Measurements from ENCODE around the gene ASAP3.
A peak's percentile ranks its signal among the peaks of the same experiment; 100 is the strongest.

The ASAP3 gene

DNA sequence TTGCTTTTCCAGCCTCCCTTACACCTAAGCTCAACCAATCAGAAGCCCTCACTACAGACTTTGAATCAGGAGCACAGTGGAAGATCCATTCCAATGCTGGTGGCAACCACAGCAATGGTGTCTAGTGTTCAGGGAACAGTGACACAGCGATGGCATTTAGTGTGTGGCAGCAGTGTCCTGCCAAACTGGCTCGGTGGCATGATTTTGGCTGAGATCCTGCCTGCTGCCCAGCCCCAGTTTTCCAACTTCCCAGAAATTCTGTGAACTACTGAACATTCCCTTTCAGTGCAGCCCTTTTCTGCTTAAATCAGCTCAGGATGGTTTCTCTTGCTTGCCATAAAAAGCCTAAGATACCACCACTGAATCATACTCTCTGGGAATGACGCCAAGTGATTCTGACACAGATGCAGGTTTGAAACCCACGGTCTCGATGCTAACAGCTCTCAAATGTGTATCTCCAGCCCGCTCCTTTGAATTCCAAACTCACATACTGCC is 8.8 kb downstream of the ASAP3 start:
- TF ChIP-seq, protein P1, sequence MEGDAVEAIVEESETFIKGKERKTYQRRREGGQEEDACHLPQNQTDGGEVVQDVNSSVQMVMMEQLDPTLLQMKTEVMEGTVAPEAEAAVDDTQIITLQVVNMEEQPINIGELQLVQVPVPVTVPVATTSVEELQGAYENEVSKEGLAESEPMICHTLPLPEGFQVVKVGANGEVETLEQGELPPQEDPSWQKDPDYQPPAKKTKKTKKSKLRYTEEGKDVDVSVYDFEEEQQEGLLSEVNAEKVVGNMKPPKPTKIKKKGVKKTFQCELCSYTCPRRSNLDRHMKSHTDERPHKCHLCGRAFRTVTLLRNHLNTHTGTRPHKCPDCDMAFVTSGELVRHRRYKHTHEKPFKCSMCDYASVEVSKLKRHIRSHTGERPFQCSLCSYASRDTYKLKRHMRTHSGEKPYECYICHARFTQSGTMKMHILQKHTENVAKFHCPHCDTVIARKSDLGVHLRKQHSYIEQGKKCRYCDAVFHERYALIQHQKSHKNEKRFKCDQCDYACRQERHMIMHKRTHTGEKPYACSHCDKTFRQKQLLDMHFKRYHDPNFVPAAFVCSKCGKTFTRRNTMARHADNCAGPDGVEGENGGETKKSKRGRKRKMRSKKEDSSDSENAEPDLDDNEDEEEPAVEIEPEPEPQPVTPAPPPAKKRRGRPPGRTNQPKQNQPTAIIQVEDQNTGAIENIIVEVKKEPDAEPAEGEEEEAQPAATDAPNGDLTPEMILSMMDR (IDR thresholded peaks at IDR 0.05; ENCODE audit: low read depth, low read length): no peak
- peak; percentile 73 for DNase-seq (ENCODE audit: extremely low read depth, low read depth)

DNA sequence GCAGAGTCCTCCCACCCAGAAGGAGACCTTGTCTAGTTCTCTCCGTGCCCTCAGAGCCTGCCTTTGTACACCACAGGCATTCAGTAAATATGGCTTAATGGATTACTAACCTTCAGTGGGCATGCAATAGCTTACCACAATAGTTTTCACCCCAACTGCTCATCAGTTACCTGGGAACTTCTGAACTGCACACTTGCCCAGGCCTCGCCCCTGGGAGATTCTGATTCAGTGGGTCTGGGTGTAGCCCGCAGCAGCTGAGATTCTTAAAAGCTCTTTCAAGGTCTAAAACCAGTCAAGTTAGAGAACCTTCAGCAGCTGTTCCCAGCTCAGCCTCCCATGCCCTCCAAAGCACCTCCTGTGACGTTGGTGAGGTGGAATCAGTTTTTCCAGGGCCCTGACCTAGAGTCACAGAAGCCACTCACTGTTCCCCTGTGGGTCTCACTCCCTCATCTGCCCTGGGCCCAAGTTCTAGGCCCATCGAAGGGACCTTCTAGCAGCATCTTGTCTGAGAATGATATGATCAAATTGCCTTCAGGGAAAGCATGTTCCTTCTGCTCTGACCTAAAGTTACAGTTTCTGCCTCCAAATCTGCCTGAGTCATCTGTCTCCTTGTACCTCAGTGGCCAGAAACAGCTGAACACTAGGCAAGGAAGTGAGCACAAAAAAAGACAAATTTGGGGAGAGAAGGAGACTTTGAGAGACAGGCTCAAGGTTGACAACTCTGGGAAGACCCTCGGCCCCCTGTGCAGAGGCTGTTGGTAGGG is 10.8 kb downstream of the ASAP3 start:
- DNase-seq (ENCODE audit: extremely low read depth, low read depth): no peak
- TF ChIP-seq, protein P1 (IDR thresholded peaks at IDR 0.05; ENCODE audit: low read depth, low read length): no peak

DNA sequence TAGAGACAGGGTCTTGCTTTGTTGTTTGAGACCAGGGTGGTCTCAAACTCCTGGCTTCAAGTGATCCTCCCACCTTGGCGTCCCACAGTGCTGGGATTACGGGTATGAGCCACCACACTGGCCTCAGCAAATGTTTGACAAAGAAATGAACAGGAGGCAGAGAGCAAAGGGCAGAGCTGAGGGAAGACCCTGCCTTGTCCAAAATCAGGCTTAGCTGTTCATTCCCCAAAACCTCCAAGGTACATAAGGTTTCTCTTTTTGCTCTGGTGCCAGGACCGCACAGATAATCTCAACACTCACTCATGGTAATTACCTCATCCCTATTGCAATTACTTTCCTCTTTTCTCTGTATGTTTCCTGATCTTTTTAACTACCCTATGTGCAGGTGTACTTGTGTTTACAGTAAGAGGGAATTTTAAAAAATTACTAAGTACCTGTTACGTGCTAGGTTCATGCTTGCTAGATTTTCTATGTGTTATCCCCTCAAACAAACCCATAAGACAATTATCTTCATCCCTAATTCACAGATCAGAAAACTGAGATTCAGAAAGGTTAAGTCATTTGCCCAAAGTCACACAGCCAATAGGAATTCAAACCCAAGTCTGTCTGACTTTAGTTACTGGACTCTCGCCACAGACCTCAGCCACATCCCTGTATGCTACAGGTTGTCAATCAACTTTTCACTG is 11.5 kb downstream of the ASAP3 start:
- TF ChIP-seq, protein P1 (IDR thresholded peaks at IDR 0.05; ENCODE audit: low read depth, low read length): no peak
- no peak for DNase-seq (ENCODE audit: extremely low read depth, low read depth)

DNA sequence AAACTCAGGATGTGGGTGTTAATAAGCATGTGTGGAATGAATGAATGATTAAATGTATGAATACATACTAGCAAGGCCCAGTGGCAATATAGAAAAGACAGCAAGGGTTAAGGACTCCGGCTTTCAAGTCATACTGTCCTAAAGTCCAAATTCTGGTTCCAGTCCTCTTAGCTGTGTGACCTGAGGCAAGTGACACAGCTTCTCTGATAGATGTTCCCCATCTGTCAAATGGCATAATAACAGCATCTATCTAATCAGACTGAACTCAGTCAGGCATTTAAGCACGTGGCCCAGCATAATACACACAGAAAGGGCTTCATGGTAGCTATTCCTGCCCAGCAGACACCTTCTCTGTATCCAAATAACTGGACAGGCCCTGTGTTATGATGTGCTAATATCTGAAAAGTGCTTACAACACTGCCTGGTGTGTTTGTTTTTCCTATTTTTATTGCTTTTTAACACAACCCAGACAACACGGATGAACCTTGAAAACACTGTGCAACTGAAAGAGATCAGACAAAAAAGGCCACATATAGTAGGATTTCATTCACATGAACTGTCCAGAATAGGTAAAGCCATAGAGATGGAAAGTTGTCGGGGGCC is 12.4 kb downstream of the ASAP3 start:
- TF ChIP-seq, protein P1 (IDR thresholded peaks at IDR 0.05; ENCODE audit: low read depth, low read length): no peak
- DNase-seq (ENCODE audit: extremely low read depth, low read depth): no peak

DNA sequence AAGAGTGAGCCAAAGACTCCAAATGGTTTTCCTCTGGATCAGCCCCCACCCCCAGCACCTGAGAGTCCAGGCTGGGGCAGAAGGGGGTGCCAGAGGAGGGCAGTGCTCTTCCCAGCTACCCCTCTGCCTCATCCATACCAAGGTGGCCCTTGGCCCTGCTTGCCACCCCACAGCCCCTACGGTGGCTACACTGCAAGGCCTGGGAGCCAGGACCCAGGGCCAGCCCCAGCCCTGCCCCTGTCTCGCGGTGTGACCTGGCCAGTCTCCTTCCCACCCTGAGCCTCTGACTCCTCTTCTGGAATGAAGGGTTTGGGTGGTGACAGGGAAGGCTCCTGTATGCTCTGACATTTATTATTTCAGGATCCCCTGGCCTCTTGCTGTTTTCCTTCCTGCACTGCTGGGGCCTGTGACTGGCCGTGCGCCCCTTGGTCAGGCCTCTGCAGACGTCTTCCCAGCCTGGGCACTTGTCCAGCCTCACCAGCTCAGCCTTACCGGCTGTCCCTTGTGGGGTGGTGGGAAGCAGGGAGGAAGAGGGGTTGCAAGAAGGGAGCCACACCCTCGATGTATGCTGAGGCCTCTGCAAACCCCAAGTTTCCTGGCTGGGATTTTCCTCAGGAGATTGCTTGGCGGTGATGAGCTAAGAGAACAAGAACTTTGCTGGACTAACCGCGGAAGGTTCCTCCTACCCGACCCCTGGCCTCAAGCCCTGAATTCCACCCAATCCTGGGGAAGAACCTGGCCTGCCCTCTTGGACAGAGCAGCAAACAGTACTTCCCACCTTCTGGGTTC is 13.5 kb downstream of the ASAP3 start:
- no peak for DNase-seq (ENCODE audit: extremely low read depth, low read depth)
- TF ChIP-seq, protein P1 (IDR thresholded peaks at IDR 0.05; ENCODE audit: low read depth, low read length): no peak; the same call in 1 of the 2 replicates

DNA sequence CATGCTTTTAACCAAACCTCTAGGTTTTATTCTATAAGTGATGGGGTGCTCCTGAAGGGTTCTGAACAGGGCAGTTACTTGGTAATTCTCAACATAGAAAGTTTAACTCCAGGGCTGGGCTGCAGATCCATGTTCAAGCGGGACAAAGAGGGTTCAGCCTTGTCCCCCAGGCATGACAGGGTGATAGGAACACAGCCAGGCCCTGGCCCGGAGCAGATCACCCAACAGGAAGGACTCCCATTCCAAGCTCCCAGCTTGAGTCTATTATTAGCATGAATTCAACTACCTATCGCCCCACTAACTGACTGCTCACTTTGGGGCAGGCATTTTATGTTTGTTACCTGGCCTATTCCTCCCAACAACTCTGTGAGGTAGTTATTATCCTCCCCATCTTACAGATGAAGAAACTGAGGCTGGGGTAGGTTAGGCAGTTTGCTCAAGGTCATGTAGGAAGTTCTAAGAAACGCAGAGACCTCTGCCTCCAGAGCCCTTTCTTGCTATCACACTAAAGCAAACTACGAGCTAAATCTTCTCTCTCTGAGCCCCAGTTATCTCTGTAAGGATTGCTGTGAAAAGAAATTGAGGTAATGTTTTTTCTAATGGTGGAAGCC is 14.5 kb downstream of the ASAP3 start:
- TF ChIP-seq, protein P1 (IDR thresholded peaks at IDR 0.05; ENCODE audit: low read depth, low read length): no peak
- no peak for DNase-seq (ENCODE audit: extremely low read depth, low read depth)

Measured in AG09319 (cell line).